Activated CD4-positive, CD25-positive, alpha-beta regulatory T cell (primary cell): ENCODE data around the gene PAK5.

ENCODE experiments used
- DNase-seq, 4 experiments: peaks; one replicate each; lab custom pipeline; 2025; lab: John Stamatoyannopoulos, UW

Gene PAK5

GRCh38 chr20:9493803-9494202, 345.1 kb downstream of the PAK5 start:
- DNase-seq = no peak

DNA sequence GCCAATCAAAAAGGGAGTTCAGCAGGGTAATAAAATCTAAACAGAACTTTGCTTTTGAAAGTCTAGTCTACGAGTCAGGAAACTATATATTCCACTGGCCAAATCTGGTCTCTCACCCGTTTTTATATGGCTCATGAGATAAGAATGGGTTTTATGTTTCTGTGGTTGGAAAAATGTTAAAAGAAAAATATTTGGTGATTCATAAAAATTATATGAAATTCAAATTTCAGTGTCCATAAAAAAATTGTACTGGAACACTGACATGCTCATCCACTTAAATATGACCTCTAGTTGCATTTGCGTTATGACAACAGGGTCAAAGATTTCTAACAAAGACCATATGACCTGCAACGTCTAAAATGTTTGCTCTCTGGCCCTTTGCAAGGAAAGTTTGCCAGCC, 346.8 kb downstream of the PAK5 start:
- no peak for DNase-seq

GRCh38 chr20:9491324-9491723, 347.6 kb downstream of the PAK5 start:
- no peak for DNase-seq

DNA sequence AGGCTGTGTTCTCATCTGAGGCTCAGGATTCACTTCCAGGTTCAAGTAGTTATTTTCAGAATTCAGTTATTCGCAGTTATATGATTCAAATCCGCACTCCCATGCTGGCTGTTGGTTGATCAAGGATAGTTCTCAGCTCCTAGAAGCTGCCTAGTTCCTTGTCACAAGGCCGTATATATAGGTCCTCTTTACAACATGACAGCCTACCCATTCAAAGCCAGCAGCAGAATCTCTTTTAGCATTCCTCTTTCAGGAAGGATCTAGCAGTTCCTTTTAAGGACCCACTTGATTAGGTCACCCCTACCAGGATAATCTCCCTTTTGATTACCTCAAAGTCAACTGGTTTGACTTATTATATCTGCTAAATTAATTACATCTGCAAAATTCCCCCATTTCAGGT, 348.2 kb downstream of the PAK5 start:
- DNase-seq = no peak

- no peak for DNase-seq
These were observed 348.7 kb downstream of the PAK5 start for GRCh38 chr20:9490161-9490560.

DNA sequence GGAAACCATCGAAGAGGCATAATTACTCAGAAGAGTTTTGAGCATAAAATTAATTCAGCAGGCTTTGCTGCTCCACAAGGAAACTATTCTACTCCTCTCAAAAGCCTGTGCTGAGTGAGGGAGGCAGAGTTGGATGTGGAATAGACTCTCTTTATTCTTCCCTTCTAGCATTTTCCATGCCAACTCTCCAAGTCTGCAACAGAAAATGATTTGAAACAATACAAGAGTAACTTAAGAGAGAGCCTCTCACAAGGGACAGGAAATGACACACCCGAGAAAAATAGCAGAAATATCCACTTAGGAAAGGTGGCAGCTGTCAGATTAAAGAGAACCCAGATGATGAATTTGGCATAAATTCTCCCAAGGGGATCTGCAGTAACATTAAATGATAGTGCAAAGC, 350.8 kb downstream of the PAK5 start:
- no peak for DNase-seq
